SU-DHL-6 (cell line): ENCODE results near the gene CCDC81.
"Not testable (repeated sequence)": the region's sequence is repeated elsewhere in the genome, so short reads cannot be mapped to it uniquely, and the experiment has no call there.

Source experiments
- H2AFZ ChIP-seq: fragments of 200-600 bp; sonication (generic); 2 replicates; pipeline ENCODE4 v1.6.1; 2014; ENCODE audit warnings: low read depth, mild to moderate bottlenecking, moderate library complexity, mixed read lengths, antibody characterized with exemption, low read length; ENCODE audit not compliant: severe bottlenecking
- H3F3A ChIP-seq: fragments of 200-600 bp; shearing (Covaris generic); 2 replicates; pipeline ENCODE4 v1.6.0; 2016; ENCODE audit warnings: antibody characterized with exemption, mild to moderate bottlenecking; ENCODE audit not compliant: insufficient read depth
- H3K27ac ChIP-seq: fragments of 200-600 bp; sonication (generic); 2 replicates; pipeline ENCODE4 v1.5.1; 2016; ENCODE audit warnings: low read depth, mild to moderate bottlenecking, low read length, moderate library complexity, mixed read lengths
- H3K27me3 ChIP-seq: fragments of 200-600 bp; sonication (generic), shearing (Covaris generic); 2 replicates; pipeline ENCODE4 v1.6.0; 2014; ENCODE audit warnings: mild to moderate bottlenecking, low read length
- H3K36me3 ChIP-seq: fragments of 200-600 bp; sonication (generic); 2 replicates; pipeline ENCODE4 v1.6.1; 2014; ENCODE audit warnings: mild to moderate bottlenecking, low read length, mixed read lengths
- H3K4me2 ChIP-seq: fragments of 300-600, 200-600 bp; shearing (Covaris generic), sonication (generic); 2 replicates; pipeline ENCODE4 v1.6.0; 2014; ENCODE audit warnings: low read length, low read depth, mild to moderate bottlenecking; ENCODE audit not compliant: poor library complexity, severe bottlenecking
- H3K4me3 ChIP-seq: fragments of 200-600 bp; sonication (generic); 2 replicates; pipeline ENCODE4 v1.5.1; 2014; ENCODE audit warnings: antibody characterized with exemption, low read length, mild to moderate bottlenecking, mixed read lengths; ENCODE audit not compliant: insufficient read depth, poor library complexity, severe bottlenecking
- H3K79me2 ChIP-seq: fragments of 200-600 bp; sonication (generic); 2 replicates; pipeline ENCODE4 v1.6.1; 2014; ENCODE audit warnings: mild to moderate bottlenecking, low read length, moderate library complexity; ENCODE audit not compliant: insufficient read depth
- H3K9ac ChIP-seq: fragments of 200-600 bp; sonication (generic); 2 replicates; pipeline ENCODE4 v1.7.0; 2014; ENCODE audit warnings: mild to moderate bottlenecking, low read length
- H3K9me2 ChIP-seq: fragments of 200-600 bp; sonication (generic); replicated peaks from 2 replicates; pipeline ENCODE4 v1.6.1; 2014; ENCODE audit warnings: low read length; ENCODE audit not compliant: insufficient read depth
- H3K9me3 ChIP-seq: fragments of 200-600 bp; sonication (generic); 2 replicates; pipeline ENCODE4 v1.6.1; 2014; ENCODE audit warnings: low read length, mixed read lengths; ENCODE audit not compliant: insufficient read depth
- H4K20me1 ChIP-seq: fragments of 200-600 bp; sonication (generic); 2 replicates; pipeline ENCODE4 v1.6.1; 2014; ENCODE audit warnings: low read depth, mild to moderate bottlenecking, antibody characterized with exemption, low read length, moderate library complexity, mixed read lengths
- CTCF ChIP-seq: fragments of 200-600 bp; sonication (generic); IDR thresholded peaks from one replicate; pipeline ENCODE4 v1.5.1; 2017; ENCODE audit warnings: antibody characterized with exemption, mild to moderate bottlenecking, low read length, moderate library complexity; ENCODE audit not compliant: insufficient read depth, poor library complexity, severe bottlenecking
- EZH2phosphoT487 ChIP-seq: fragments of 200-600 bp; sonication (generic), shearing (Covaris generic); conservative IDR thresholded peaks from 2 replicates; pipeline ENCODE4 v1.6.1; 2018; ENCODE audit warnings: mild to moderate bottlenecking, antibody characterized with exemption, low read length, moderate library complexity, mixed read lengths

The CCDC81 gene

GRCh38 chr11:86341382-86341781 lies 33.3 kb upstream of the CCDC81 start:
- peaks cover 34% of the 10 kb centered on the region for H3K79me2 ChIP-seq
- H3K36me3 ChIP-seq, result peaks cover 31% of the 10 kb centered on the region; the same call in 1 of the 2 replicates
- no peaks in the 10 kb centered on the region for H3K27me3 ChIP-seq
- no peak overlapping the region for H3K4me2 ChIP-seq
- no peaks in the 10 kb centered on the region for H4K20me1 ChIP-seq
- no peak overlapping the region for H3K9ac ChIP-seq
- H3K27ac ChIP-seq, result no peak overlapping the region
- no peak overlapping the region for H3K4me3 ChIP-seq
- H3K9me3 ChIP-seq, result no peaks in the 10 kb centered on the region
- H3F3A ChIP-seq, result no peaks in the 10 kb centered on the region
- TF ChIP-seq EZH2phosphoT487, result no peak
- TF ChIP-seq CTCF, result no peak
- no peak overlapping the region for H2AFZ ChIP-seq
- no peaks in the 10 kb centered on the region for H3K9me2 ChIP-seq

- no peaks in the 10 kb centered on the region for H4K20me1 ChIP-seq
- no peak overlapping the region for H3K27ac ChIP-seq
- H3K9me3 ChIP-seq, result no peaks in the 10 kb centered on the region
- peaks cover 28% of the 10 kb centered on the region for H3K79me2 ChIP-seq
- no peaks in the 10 kb centered on the region for H3F3A ChIP-seq
- H2AFZ ChIP-seq, result no peak overlapping the region
- H3K9me2 ChIP-seq, result no peaks in the 10 kb centered on the region
- H3K4me3 ChIP-seq, result no peak overlapping the region
- H3K4me2 ChIP-seq, result no peak overlapping the region
- no peaks in the 10 kb centered on the region for H3K27me3 ChIP-seq
- peaks cover 23% of the 10 kb centered on the region; the same call in 1 of the 2 replicates for H3K36me3 ChIP-seq
- H3K9ac ChIP-seq, result no peak overlapping the region
- TF ChIP-seq CTCF (no peak), EZH2phosphoT487 (no peak)
Observed at GRCh38 chr11:86346513-86346912, 28.2 kb upstream of the CCDC81 start.

GRCh38 chr11:86355256-86355655 lies 19.4 kb upstream of the CCDC81 start:
- Histone ChIP-seq H2AFZ (no peak overlapping the region), H3K79me2 (no peaks in the 10 kb centered on the region), H3K9me2 (no peaks in the 10 kb centered on the region), H3K27ac (no peak overlapping the region), H3K36me3 (no peaks in the 10 kb centered on the region), H3F3A (no peaks in the 10 kb centered on the region; the same call in 1 of the 2 replicates), H3K9me3 (no peaks in the 10 kb centered on the region), H3K4me2 (no peak overlapping the region), H4K20me1 (no peaks in the 10 kb centered on the region), H3K4me3 (no peak overlapping the region), H3K9ac (no peak overlapping the region), H3K27me3 (no peaks in the 10 kb centered on the region)
- no peak for TF ChIP-seq EZH2phosphoT487

- not testable (repeated sequence) for H3K27ac ChIP-seq, H3K9me2 ChIP-seq, H3K4me3 ChIP-seq, H4K20me1 ChIP-seq, H3K9me3 ChIP-seq, H3K9ac ChIP-seq, H2AFZ ChIP-seq, H3F3A ChIP-seq, H3K36me3 ChIP-seq, H3K4me2 ChIP-seq, H3K27me3 ChIP-seq, H3K79me2 ChIP-seq
Observed at GRCh38 chr11:86357412-86357811, 17.3 kb upstream of the CCDC81 start.
